ENCODE data around the gene MRPL3.
"Not testable (repeated sequence)": the region's sequence is repeated elsewhere in the genome, so short reads cannot be mapped to it uniquely, and the experiment has no call there.

MRPL3 gene

DNA sequence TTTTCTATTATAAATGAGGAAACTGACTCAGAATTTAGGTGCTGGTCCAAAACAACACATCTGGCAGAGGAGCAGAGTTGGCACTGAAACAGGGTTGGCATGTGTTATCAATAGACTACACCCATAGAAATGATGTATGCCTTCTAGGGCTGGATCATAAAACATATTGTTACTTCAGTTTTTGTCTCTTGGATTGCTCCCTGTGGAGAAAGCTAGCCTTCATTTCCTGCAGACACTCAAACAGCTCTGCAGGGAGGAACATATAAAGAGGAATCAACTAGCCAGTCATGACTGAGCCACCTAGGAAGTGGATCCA, 507 bp upstream of the MRPL3 start:
- H3K4me3 ChIP-seq = peak overlapping the region; percentile 91
- H3K4me2 ChIP-seq = peak overlapping the region; percentile 80
- H3K9ac ChIP-seq = peak overlapping the region; percentile 98
- no peaks in the 10 kb centered on the region for H3K9me3 ChIP-seq
- no peaks in the 10 kb centered on the region for H3K27me3 ChIP-seq
- TF ChIP-seq Cebpa-rat (IDR thresholded peaks at IDR 0.05) = no peak
- peaks cover 30% of the 10 kb centered on the region for H3K4me1 ChIP-seq
- H3K36me3 ChIP-seq = peaks cover 28% of the 10 kb centered on the region
- peak overlapping the region; percentile 97 for H3K27ac ChIP-seq
- H4K20me1 ChIP-seq = no peaks in the 10 kb centered on the region

DNA sequence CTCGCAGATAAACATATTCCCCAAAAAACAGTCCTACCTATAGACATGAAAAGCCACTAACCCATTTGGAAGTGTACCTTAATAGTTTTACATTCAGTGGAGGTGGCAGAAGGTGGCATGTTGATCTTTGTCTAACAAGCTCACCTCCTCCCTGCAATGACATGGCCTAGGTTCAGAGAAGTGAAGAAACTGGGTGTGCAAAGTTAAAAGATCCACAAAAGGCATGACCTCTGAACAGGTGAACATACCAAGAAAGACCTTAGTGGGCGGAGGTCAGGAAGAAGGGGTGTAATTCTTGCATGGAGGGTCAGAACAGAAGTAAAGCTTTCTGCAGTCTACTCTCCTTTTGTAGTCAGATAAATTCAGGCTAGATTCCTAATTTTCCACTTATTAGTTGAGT, 822 bp downstream of the MRPL3 start:
- Histone ChIP-seq H3K4me3 (peak overlapping the region; percentile 91), H3K4me2 (peak overlapping the region; percentile 80), H3K27me3 (no peaks in the 10 kb centered on the region), H3K4me1 (peaks cover 30% of the 10 kb centered on the region), H3K27ac (peak overlapping the region; percentile 97), H3K9me3 (no peaks in the 10 kb centered on the region), H4K20me1 (peaks cover 3% of the 10 kb centered on the region; the same call in 1 of the 2 replicates), H3K36me3 (peaks cover 42% of the 10 kb centered on the region), H3K9ac (peak overlapping the region; percentile 98)
- TF ChIP-seq Cebpa-rat (IDR thresholded peaks at IDR 0.05) = no peak

DNA sequence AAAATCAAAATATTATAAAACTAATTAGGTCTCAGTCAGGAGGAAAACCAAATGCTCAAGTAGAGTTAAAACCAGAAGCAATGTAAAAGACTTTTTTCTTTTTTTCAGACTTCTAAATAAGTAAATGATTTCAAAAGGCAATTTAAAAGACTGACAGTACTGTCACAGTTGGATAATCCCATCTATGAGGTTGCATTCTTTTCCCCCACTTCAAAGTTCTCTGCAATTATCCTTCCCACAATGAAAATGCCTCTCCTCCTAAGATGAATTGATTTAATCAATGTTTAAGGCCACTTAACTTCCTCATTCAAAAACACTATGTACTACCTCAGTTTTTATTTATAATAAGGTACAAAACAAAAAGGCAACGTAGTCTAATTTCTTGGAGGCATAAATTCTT, 8.1 kb downstream of the MRPL3 start:
- no peak overlapping the region for H3K4me2 ChIP-seq
- no peak for TF ChIP-seq Cebpa-rat (IDR thresholded peaks at IDR 0.05)
- H4K20me1 ChIP-seq = peaks cover 64% of the 10 kb centered on the region
- no peaks in the 10 kb centered on the region for H3K9me3 ChIP-seq
- H3K27ac ChIP-seq = no peak overlapping the region
- H3K27me3 ChIP-seq = no peaks in the 10 kb centered on the region
- H3K4me1 ChIP-seq = peaks cover 14% of the 10 kb centered on the region
- no peak overlapping the region for H3K4me3 ChIP-seq
- peaks cover 88% of the 10 kb centered on the region for H3K36me3 ChIP-seq
- H3K9ac ChIP-seq = no peak overlapping the region

DNA sequence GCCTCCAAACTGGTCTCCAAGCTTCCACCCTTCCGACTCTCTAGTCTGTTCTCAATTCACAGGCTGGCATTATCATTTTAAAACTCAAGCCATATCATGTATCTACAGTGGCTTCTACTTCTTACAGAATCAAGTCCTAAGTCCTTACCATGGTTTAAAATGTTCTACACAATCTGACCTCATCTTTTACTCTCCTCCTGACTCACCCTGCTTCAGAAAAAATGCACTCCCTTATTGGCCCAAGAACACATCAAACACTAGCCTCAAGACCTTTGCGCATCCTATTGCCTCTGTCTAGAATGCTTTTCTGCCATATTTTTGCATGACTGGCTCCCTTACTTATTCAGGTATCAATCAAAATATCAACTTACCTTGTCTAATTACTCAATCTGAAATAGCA, 11.0 kb downstream of the MRPL3 start:
- Histone ChIP-seq H3K4me2 (no peak overlapping the region), H3K27ac (no peak overlapping the region), H3K4me3 (no peak overlapping the region), H4K20me1 (peaks cover 59% of the 10 kb centered on the region), H3K36me3 (peaks cover 79% of the 10 kb centered on the region), H3K9ac (no peak overlapping the region), H3K27me3 (no peaks in the 10 kb centered on the region), H3K9me3 (no peaks in the 10 kb centered on the region), H3K4me1 (peaks cover 14% of the 10 kb centered on the region)
- no peak for TF ChIP-seq Cebpa-rat (IDR thresholded peaks at IDR 0.05)

GRCh38 chr3:131491084-131491483, 11.7 kb downstream of the MRPL3 start:
- Histone ChIP-seq H3K36me3 (peaks cover 73% of the 10 kb centered on the region), H3K9me3 (no peaks in the 10 kb centered on the region), H4K20me1 (peaks cover 52% of the 10 kb centered on the region), H3K9ac (no peak overlapping the region), H3K4me3 (no peak overlapping the region), H3K4me2 (no peak overlapping the region), H3K27ac (no peak overlapping the region), H3K27me3 (no peaks in the 10 kb centered on the region), H3K4me1 (peaks cover 14% of the 10 kb centered on the region)
- TF ChIP-seq Cebpa-rat (IDR thresholded peaks at IDR 0.05) = no peak

- H3K27me3 ChIP-seq, H3K9ac ChIP-seq, H3K4me2 ChIP-seq, H3K9me3 ChIP-seq, H3K4me1 ChIP-seq, H3K4me3 ChIP-seq, H3K27ac ChIP-seq: not testable (repeated sequence)
- H3K36me3 ChIP-seq = peaks cover 69% of the 10 kb centered on the region
- H4K20me1 ChIP-seq = peaks cover 28% of the 10 kb centered on the region; the same call in 1 of the 2 replicates
These were observed 16.2 kb downstream of the MRPL3 start for GRCh38 chr3:131486545-131486944.

DNA sequence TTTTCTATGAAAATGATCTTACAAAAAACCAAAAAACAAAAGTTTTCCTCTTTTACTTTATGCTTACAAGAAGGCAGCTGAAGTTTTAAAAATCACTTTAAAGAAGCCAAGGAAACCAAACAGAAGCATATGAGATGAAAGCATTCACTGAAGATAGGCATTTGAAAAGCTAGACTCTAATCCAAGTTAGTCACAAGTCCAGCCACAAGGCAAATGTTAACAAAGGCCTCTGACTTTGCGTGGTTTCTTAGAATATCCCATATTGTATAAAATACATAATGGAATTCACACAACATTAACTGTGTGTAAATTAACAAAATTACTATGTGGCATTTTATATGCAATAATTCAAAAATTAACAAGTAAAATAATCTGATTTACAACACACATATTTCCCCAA, 17.7 kb downstream of the MRPL3 start:
- H3K4me3 ChIP-seq = no peak overlapping the region
- peaks cover 66% of the 10 kb centered on the region for H3K36me3 ChIP-seq
- no peak overlapping the region for H3K27ac ChIP-seq
- H3K4me2 ChIP-seq = no peak overlapping the region
- no peaks in the 10 kb centered on the region for H3K9me3 ChIP-seq
- H3K9ac ChIP-seq = no peak overlapping the region
- H3K27me3 ChIP-seq = no peaks in the 10 kb centered on the region
- peaks cover 14% of the 10 kb centered on the region; the same call in 1 of the 2 replicates for H4K20me1 ChIP-seq
- TF ChIP-seq Cebpa-rat (IDR thresholded peaks at IDR 0.05) = no peak
- no peaks in the 10 kb centered on the region for H3K4me1 ChIP-seq

GRCh38 chr3:131484496-131485111, 18.2 kb downstream of the MRPL3 start:
- no peaks in the 10 kb centered on the region for H3K4me1 ChIP-seq
- no peaks in the 10 kb centered on the region for H3K9me3 ChIP-seq
- peaks cover 64% of the 10 kb centered on the region for H3K36me3 ChIP-seq
- H3K27me3 ChIP-seq = no peaks in the 10 kb centered on the region
- H4K20me1 ChIP-seq = peaks cover 12% of the 10 kb centered on the region; the same call in 1 of the 2 replicates
- no peak for TF ChIP-seq Cebpa-rat (IDR thresholded peaks at IDR 0.05)
- no peak overlapping the region for H3K4me2 ChIP-seq
- no peak overlapping the region for H3K9ac ChIP-seq
- H3K4me3 ChIP-seq = no peak overlapping the region
- no peak overlapping the region for H3K27ac ChIP-seq

DNA sequence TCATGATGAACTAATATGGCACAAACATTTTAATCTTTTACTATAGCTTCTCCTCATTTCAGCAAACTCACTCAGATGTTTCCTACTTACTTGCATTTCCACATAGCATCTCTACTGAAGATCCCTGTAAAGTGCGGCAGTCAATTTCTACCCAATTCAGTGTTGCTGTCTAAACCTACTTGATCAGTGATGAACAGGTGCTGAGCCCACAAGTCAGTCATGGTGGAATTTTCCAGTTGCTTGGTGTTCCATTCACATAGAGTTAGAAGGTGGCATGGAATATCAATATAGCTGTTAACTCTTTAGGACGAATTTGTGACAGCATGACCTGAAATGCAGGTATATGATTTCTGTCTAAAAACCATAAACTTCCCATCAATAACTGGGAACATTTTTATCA, 22.7 kb downstream of the MRPL3 start:
- no peak for TF ChIP-seq Cebpa-rat (IDR thresholded peaks at IDR 0.05)
- Histone ChIP-seq H3K27ac (no peak overlapping the region), H3K36me3 (peaks cover 77% of the 10 kb centered on the region)

DNA sequence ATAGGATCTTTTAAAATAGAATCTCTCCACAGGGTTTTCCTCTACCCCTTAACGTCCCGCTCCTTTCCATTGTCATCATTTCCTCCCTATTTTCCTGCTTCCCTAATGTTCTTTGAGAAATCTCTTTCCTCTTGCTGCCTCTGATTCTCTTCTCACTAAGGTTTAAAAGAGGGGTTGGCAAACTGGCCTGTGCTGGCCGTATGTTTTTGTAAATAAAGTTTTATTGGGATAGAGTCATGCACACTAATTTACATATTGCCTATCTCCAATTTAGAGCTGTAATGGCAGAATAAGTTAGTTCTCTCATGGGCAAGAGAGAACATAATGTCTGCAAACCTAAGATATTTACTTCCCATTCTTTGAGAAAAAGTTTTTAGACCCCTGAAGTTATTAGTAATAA, 25.0 kb downstream of the MRPL3 start:
- H3K4me3 ChIP-seq = no peak overlapping the region
- no peak for TF ChIP-seq Cebpa-rat (IDR thresholded peaks at IDR 0.05)
- no peaks in the 10 kb centered on the region for H3K9me3 ChIP-seq
- no peaks in the 10 kb centered on the region for H3K4me1 ChIP-seq
- H3K27ac ChIP-seq = no peak overlapping the region
- H3K27me3 ChIP-seq = no peaks in the 10 kb centered on the region
- no peak overlapping the region for H3K4me2 ChIP-seq
- peaks cover 67% of the 10 kb centered on the region for H3K36me3 ChIP-seq
- H3K9ac ChIP-seq = no peak overlapping the region
- peaks cover 32% of the 10 kb centered on the region for H4K20me1 ChIP-seq

More for the DNA sequence above, 22.7 kb downstream of the MRPL3 start:
- no peaks in the 10 kb centered on the region for H3K4me1 ChIP-seq
- H3K4me2 ChIP-seq = no peak overlapping the region
- H3K27me3 ChIP-seq = no peaks in the 10 kb centered on the region
- peaks cover 24% of the 10 kb centered on the region; the same call in 1 of the 2 replicates for H4K20me1 ChIP-seq
- no peaks in the 10 kb centered on the region for H3K9me3 ChIP-seq
- no peak overlapping the region for H3K4me3 ChIP-seq
- H3K9ac ChIP-seq = no peak overlapping the region

GRCh38 chr3:131474115-131474514, 28.7 kb downstream of the MRPL3 start:
- Histone ChIP-seq H3K9ac (no peak overlapping the region), H3K27ac (no peak overlapping the region), H3K27me3 (no peaks in the 10 kb centered on the region), H3K4me2 (no peak overlapping the region), H3K36me3 (peaks cover 66% of the 10 kb centered on the region), H3K9me3 (no peaks in the 10 kb centered on the region), H4K20me1 (peaks cover 52% of the 10 kb centered on the region), H3K4me3 (no peak overlapping the region), H3K4me1 (no peaks in the 10 kb centered on the region)
- TF ChIP-seq Cebpa-rat (IDR thresholded peaks at IDR 0.05) = no peak

All from BLaER1 (cell line).